ENCODE data around the gene PIN1. TPM values are rescaled to one million over a fixed set of nuclear protein-coding genes. Genes with fewer than 3 reads are reported as not detected.
A peak's percentile ranks its signal among the peaks of the same experiment; 100 is the strongest.

Gene PIN1
- total and polyA plus RNA-seq, 12 donors, result 28.5 to 177 (median 114) TPM

- Histone ChIP-seq H3K9me3 (replicated peaks in 1 of 3) (no peaks in the 10 kb centered on the region), H3K27me3 (no peaks in the 10 kb centered on the region), H3K4me1 (replicated peaks in 1 of 2) (no peaks in the 10 kb centered on the region), H3K36me3 (replicated peaks in 1 of 2) (no peaks in the 10 kb centered on the region), H3K4me3 (no peak overlapping the region), H3K27ac (no peak overlapping the region)
- TF ChIP-seq POLR2A (IDR thresholded peaks at IDR 0.05) (no peak), CTCF (IDR thresholded peaks at IDR 0.05) (no peak)
- intact Hi-C loops (cut with DNase I), result loop anchor here (5.0 to 10.0 kb wide), 6 partner anchors 49 to 663 kb away; partner anchors contain the start of genes ZNF561 (in 1 of the 2) and ZNF699 (in 1 of the 2)
- WGBS, 4 donors, result 85 to 95% (median 91%) methylated on average over 4 to 5 of the region's 5 CpGs
- no peak for DNase-seq
These were observed 37.2 kb upstream of the PIN1 start for GRCh38 chr19:9797871-9798270.

GRCh38 chr19:9799162-9799561 lies 36.0 kb upstream of the PIN1 start:
- H3K27ac ChIP-seq, result no peak overlapping the region
- H3K9me3 ChIP-seq (replicated peaks in 1 of 3), result no peaks in the 10 kb centered on the region
- TF ChIP-seq POLR2A (IDR thresholded peaks at IDR 0.05) (no peak), CTCF (IDR thresholded peaks at IDR 0.05) (no peak)
- DNase-seq, result peak in 1 of 7 donors; percentile 3
- H3K4me1 ChIP-seq (replicated peaks in 1 of 2), result no peaks in the 10 kb centered on the region
- intact Hi-C loops (cut with DNase I), result loop anchor here (5.0 to 10.0 kb wide), 6 partner anchors 48 to 664 kb away; partner anchors contain the start of genes ZNF561 (in 1 of the 2) and ZNF699 (in 1 of the 2)
- no peaks in the 10 kb centered on the region for H3K27me3 ChIP-seq
- no peaks in the 10 kb centered on the region for H3K36me3 ChIP-seq (replicated peaks in 1 of 2)
- H3K4me3 ChIP-seq, result no peak overlapping the region

- no peak overlapping the region for H3K27ac ChIP-seq
- 90 to 95% (median 93%) methylated on average over 10 of the region's 10 CpGs for WGBS, 4 donors
These were observed 33.1 kb upstream of the PIN1 start for GRCh38 chr19:9801976-9802375.

GRCh38 chr19:9806803-9807202 lies 28.3 kb upstream of the PIN1 start:
- no peak for DNase-seq
- Histone ChIP-seq H3K9me3 (replicated peaks in 1 of 3) (no peaks in the 10 kb centered on the region), H3K4me3 (no peak overlapping the region), H3K27me3 (no peaks in the 10 kb centered on the region), H3K36me3 (replicated peaks in 1 of 2) (peaks cover 0 to 43% of the 10 kb centered on the region in 2 donors), H3K4me1 (replicated peaks in 1 of 2) (no peaks in the 10 kb centered on the region), H3K27ac (no peak overlapping the region)
- WGBS, 4 donors, result 94 to 97% (median 96%) methylated on average over 3 of the region's 3 CpGs
- TF ChIP-seq CTCF (IDR thresholded peaks at IDR 0.05) (no peak), POLR2A (IDR thresholded peaks at IDR 0.05) (no peak)
- intact Hi-C loops (cut with DNase I), result no loop called here

More at GRCh38 chr19:9801976-9802375, 33.1 kb upstream of the PIN1 start:
- Histone ChIP-seq H3K4me3 (no peak overlapping the region), H3K4me1 (replicated peaks in 1 of 2) (no peaks in the 10 kb centered on the region), H3K27me3 (no peaks in the 10 kb centered on the region), H3K36me3 (replicated peaks in 1 of 2) (peaks cover 0 to 11% of the 10 kb centered on the region in 2 donors), H3K9me3 (replicated peaks in 1 of 3) (no peaks in the 10 kb centered on the region)
- intact Hi-C loops (cut with DNase I), result no loop called here
- TF ChIP-seq POLR2A (IDR thresholded peaks at IDR 0.05) (no peak), CTCF (IDR thresholded peaks at IDR 0.05) (no peak)
- DNase-seq, result no peak
